Neural progenitor cell (in vitro differentiated cells): ENCODE data around the gene SORT1. TPM values are rescaled to one million over a fixed set of nuclear protein-coding genes. Genes with fewer than 3 reads are reported as not detected.
"Not testable (repeated sequence)": the region's sequence is repeated elsewhere in the genome, so short reads cannot be mapped to it uniquely, and the experiment has no call there.

ENCODE experiments used
- DNase-seq: peaks from one replicate; pipeline ENCODE4 v3.0.0-alpha.2; 2016; ENCODE audit warnings: low spot score
- H2AFZ ChIP-seq: fragments of 200-600 bp; sonication (generic); replicated peaks from 2 replicates; pipeline ENCODE4 v1.6.1; 2016; ENCODE audit warnings: antibody characterized with exemption
- H3F3A ChIP-seq: fragments of 200-600 bp; sonication (generic); 2 replicates; pipeline ENCODE4 v1.6.1; 2016; ENCODE audit warnings: antibody characterized with exemption, low read depth
- H3K27ac ChIP-seq: fragments of 200-600 bp; sonication (generic); 2 replicates; pipeline ENCODE4 v1.5.1; 2016; ENCODE audit warnings: mild to moderate bottlenecking
- H3K27me3 ChIP-seq: fragments of 200-600 bp; sonication (generic); 2 replicates; pipeline ENCODE4 v1.6.1; 2016; ENCODE audit warnings: mild to moderate bottlenecking, moderate library complexity
- H3K36me3 ChIP-seq: fragments of 200-600 bp; sonication (generic); 2 replicates; pipeline ENCODE4 v1.5.1; 2016
- H3K4me1 ChIP-seq: fragments of 200-600 bp; sonication (generic); 2 replicates; pipeline ENCODE4 v1.6.1; 2016; ENCODE audit warnings: mixed run types
- H3K4me2 ChIP-seq: fragments of 200-600 bp; sonication (generic); 2 replicates; pipeline ENCODE4 v1.6.1; 2016
- H3K4me3 ChIP-seq: fragments of 200-600 bp; sonication (generic); 2 replicates; pipeline ENCODE4 v1.5.1; 2016
- H3K79me2 ChIP-seq: fragments of 200-600 bp; sonication (generic); 2 replicates; pipeline ENCODE4 v1.6.1; 2016; ENCODE audit warnings: low read depth
- H3K9ac ChIP-seq: fragments of 200-600 bp; sonication (generic); 2 replicates; pipeline ENCODE4 v1.6.1; 2016
- H3K9me3 ChIP-seq: fragments of 200-600 bp; sonication (generic); 2 replicates; pipeline ENCODE4 v1.5.1; 2016; ENCODE audit warnings: low read depth
- H4K20me1 ChIP-seq: fragments of 200-600 bp; sonication (generic); 2 replicates; pipeline ENCODE4 v1.6.1; 2016; ENCODE audit warnings: low read depth
- H3K27ac Mint-ChIP-seq: 3 replicates; pipeline ENCODE4 v1.8.0; 2021; ENCODE audit warnings: mixed read lengths
- H3K27me3 Mint-ChIP-seq: 2 replicates; pipeline ENCODE4 v1.8.0; 2022; ENCODE audit warnings: low read depth, mild to moderate bottlenecking, inconsistent platforms, moderate library complexity, mixed read lengths; ENCODE audit not compliant: insufficient read depth
- H3K36me3 Mint-ChIP-seq: 3 replicates; pipeline ENCODE4 v1.8.0; 2021; ENCODE audit warnings: mixed read lengths
- H3K4me1 Mint-ChIP-seq: 3 replicates; pipeline ENCODE4 v1.8.0; 2021; ENCODE audit warnings: mixed read lengths
- H3K4me3 Mint-ChIP-seq: 3 replicates; pipeline ENCODE4 v1.8.0; 2021; ENCODE audit warnings: mild to moderate bottlenecking, moderate library complexity, mixed read lengths
- H3K9me3 Mint-ChIP-seq: 3 replicates; pipeline ENCODE4 v1.8.0; 2020; ENCODE audit warnings: mixed read lengths
- CTCF ChIP-seq: fragments of 200-600 bp; sonication (generic); IDR thresholded peaks from 2 replicates; pipeline ENCODE4 v1.5.1; 2017; ENCODE audit warnings: antibody characterized with exemption, mild to moderate bottlenecking
- EZH2 ChIP-seq: fragments of 200-600 bp; sonication (generic); IDR thresholded peaks from 2 replicates; pipeline ENCODE4 v1.6.1; 2017; ENCODE audit warnings: antibody characterized with exemption, mild to moderate bottlenecking, moderate library complexity
- EZH2phosphoT487 ChIP-seq: fragments of 200-600 bp; sonication (generic); IDR thresholded peaks from 2 replicates; pipeline ENCODE4 v1.6.1; 2017; ENCODE audit warnings: antibody characterized with exemption
- total RNA-seq: library from RNA; depleted of rRNA; stranded (reverse); fragments of >200 nt; gene quantifications from 2 replicates; pipeline ENCODE4 v1.2.3, GENCODE V29; 2015; ENCODE audit warnings: low replicate concordance

Gene SORT1
- total RNA-seq, 1 donor from 2014 or later: 38.9 TPM

- no peaks in the 10 kb centered on the region for H4K20me1 ChIP-seq
- H3K4me2 ChIP-seq: peak overlapping the region; percentile 51
- no peaks in the 10 kb centered on the region for H3K79me2 ChIP-seq
- no peak overlapping the region for H3K4me3 ChIP-seq
- H3K27me3 ChIP-seq: no peaks in the 10 kb centered on the region
- H3K36me3 Mint-ChIP-seq: peaks cover 3% of the 10 kb centered on the region
- no peak overlapping the region for H3K27ac Mint-ChIP-seq
- no peaks in the 10 kb centered on the region for H3K9me3 Mint-ChIP-seq
- no peaks in the 10 kb centered on the region for H3K36me3 ChIP-seq
- H3K27ac ChIP-seq: peak overlapping the region; percentile 9
- peaks cover 19% of the 10 kb centered on the region for H3K4me1 Mint-ChIP-seq
- H3K4me1 ChIP-seq: peaks cover 40% of the 10 kb centered on the region
- no peaks in the 10 kb centered on the region for H3K9me3 ChIP-seq
- no peaks in the 10 kb centered on the region for H3K27me3 Mint-ChIP-seq
- TF ChIP-seq CTCF (no peak), EZH2phosphoT487 (no peak), EZH2 (no peak)
- peak; percentile 59 for DNase-seq
- peaks cover 18% of the 10 kb centered on the region for H3F3A ChIP-seq
- H2AFZ ChIP-seq: no peak overlapping the region
- H3K4me3 Mint-ChIP-seq: no peak overlapping the region
- no peak overlapping the region for H3K9ac ChIP-seq
Observed at GRCh38 chr1:109307274-109308021, 90.3 kb downstream of the SORT1 start.

DNA sequence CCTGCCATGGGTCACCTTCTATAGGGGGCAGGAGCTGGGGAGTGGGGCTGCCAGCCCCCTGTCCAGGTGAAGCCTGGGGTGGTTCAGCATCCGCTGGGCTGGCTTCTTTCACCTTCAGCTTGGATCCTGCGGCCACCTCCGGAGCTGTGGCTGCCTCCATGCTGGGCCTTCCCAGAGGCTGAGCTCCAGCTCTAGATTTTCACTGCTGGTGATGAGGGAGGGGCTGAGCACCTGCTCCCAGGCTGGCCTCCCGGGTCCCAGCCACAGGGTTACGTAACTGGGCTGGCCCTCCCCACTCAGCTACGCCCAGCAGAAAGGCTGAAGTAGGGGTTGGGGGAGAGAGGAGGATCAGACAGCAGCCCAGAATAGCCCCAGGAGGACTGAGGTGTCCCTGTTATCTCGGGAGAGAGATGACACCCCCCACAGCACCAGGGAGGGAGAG lies 90.9 kb downstream of the SORT1 start, which contains the start of gene MYBPHL:
Gene MYBPHL (minus strand): TSS at position 180 of the 442 bp plus-strand sequence. CDS start 20 bp downstream, at position 160.
- Histone ChIP-seq H3K79me2 (no peaks in the 10 kb centered on the region), H3K27me3 (no peaks in the 10 kb centered on the region), H3K4me3 (no peak within 1 kb of the TSS), H3F3A (peaks cover 18% of the 10 kb centered on the region), H3K9me3 (no peaks in the 10 kb centered on the region), H3K36me3 (no peaks in the 10 kb centered on the region), H4K20me1 (no peaks in the 10 kb centered on the region), H2AFZ (no peak within 1 kb of the TSS), H3K4me2 (peak within 1 kb of the TSS; percentile 51), H3K4me1 (peaks cover 40% of the 10 kb centered on the region), H3K27ac (peak within 1 kb of the TSS; percentile 9), H3K9ac (no peak within 1 kb of the TSS)
- Mint-ChIP-seq H3K36me3 (peaks cover 3% of the 10 kb centered on the region), H3K4me1 (peaks cover 19% of the 10 kb centered on the region), H3K27ac (no peak within 1 kb of the TSS), H3K27me3 (no peaks in the 10 kb centered on the region), H3K9me3 (no peaks in the 10 kb centered on the region), H3K4me3 (no peak within 1 kb of the TSS)
- DNase-seq: peak; percentile 27
- TF ChIP-seq EZH2phosphoT487: no peak
- TF ChIP-seq CTCF: no peak
- no peak for TF ChIP-seq EZH2

GRCh38 chr1:109305991-109306390 lies 91.7 kb downstream of the SORT1 start:
- H3K4me3 Mint-ChIP-seq, H3K27ac Mint-ChIP-seq: not testable (repeated sequence)
- DNase-seq: peak; percentile 38

More at GRCh38 chr1:109305991-109306390, 91.7 kb downstream of the SORT1 start:
- not testable (repeated sequence) for H3K27ac ChIP-seq, H2AFZ ChIP-seq, H3K9me3 Mint-ChIP-seq, H3K9ac ChIP-seq, H3K9me3 ChIP-seq, H4K20me1 ChIP-seq, H3K4me3 ChIP-seq, H3K79me2 ChIP-seq, H3K36me3 ChIP-seq, H3K36me3 Mint-ChIP-seq, H3K27me3 ChIP-seq, H3K27me3 Mint-ChIP-seq
- peak overlapping the region; percentile 51 for H3K4me2 ChIP-seq
- peaks cover 40% of the 10 kb centered on the region for H3K4me1 ChIP-seq
- H3K4me1 Mint-ChIP-seq: peaks cover 19% of the 10 kb centered on the region
- H3F3A ChIP-seq: peaks cover 18% of the 10 kb centered on the region
